ENCODE data around the gene DRC1.

DRC1 gene

GRCh38 chr2:26461601-26462023 is 59.9 kb downstream of the DRC1 start:
- no peak for TF ChIP-seq NFIC (IDR thresholded peaks at IDR 0.05)
- TF ChIP-seq ZBTB7A (IDR thresholded peaks at IDR 0.05; ENCODE audit: low read depth), result no peak
- TF ChIP-seq CEBPB (IDR thresholded peaks at IDR 0.05), result no peak
- TF ChIP-seq REST (IDR thresholded peaks at IDR 0.05; ENCODE audit: low read depth), result no peak
- TF ChIP-seq USF1 (IDR thresholded peaks at IDR 0.05), result no peak
- TF ChIP-seq TEAD4 (IDR thresholded peaks at IDR 0.05), result no peak
- no peak for TF ChIP-seq EGR1 (IDR thresholded peaks at IDR 0.05)
- no peak for TF ChIP-seq CREB1 (IDR thresholded peaks at IDR 0.05; ENCODE audit: low read depth)
- TF ChIP-seq FOXM1 (IDR thresholded peaks at IDR 0.05; ENCODE audit: borderline replicate concordance, low read depth), result no peak
- TF ChIP-seq TAF1 (IDR thresholded peaks at IDR 0.05; ENCODE audit: low read depth), result no peak
- no peak for TF ChIP-seq YY1 (IDR thresholded peaks at IDR 0.05; ENCODE audit: low read depth)
- no peak for TF ChIP-seq TCF12 (IDR thresholded peaks at IDR 0.05; ENCODE audit: low read depth)
- TF ChIP-seq RAD21 (IDR thresholded peaks at IDR 0.05; ENCODE audit: low read depth), result no peak
- TF ChIP-seq EP300 (IDR thresholded peaks at IDR 0.05; ENCODE audit: borderline replicate concordance), result no peak
- no peak for TF ChIP-seq MAX (IDR thresholded peaks at IDR 0.05)

GRCh38 chr2:26462100-26462499 is 60.4 kb downstream of the DRC1 start:
- TF ChIP-seq CEBPB (IDR thresholded peaks at IDR 0.05), result no peak
- TF ChIP-seq ZBTB7A (IDR thresholded peaks at IDR 0.05; ENCODE audit: low read depth), result no peak
- no peak for TF ChIP-seq REST (IDR thresholded peaks at IDR 0.05; ENCODE audit: low read depth)
- no peak for TF ChIP-seq MAX (IDR thresholded peaks at IDR 0.05)
- no peak for TF ChIP-seq USF1 (IDR thresholded peaks at IDR 0.05)
- no peak for TF ChIP-seq YY1 (IDR thresholded peaks at IDR 0.05; ENCODE audit: low read depth)
- no peak for TF ChIP-seq RAD21 (IDR thresholded peaks at IDR 0.05; ENCODE audit: low read depth)

GRCh38 chr2:26462511-26463243 is 61.0 kb downstream of the DRC1 start:
- TF ChIP-seq CREB1 (IDR thresholded peaks at IDR 0.05; ENCODE audit: low read depth) (no peak), CEBPB (IDR thresholded peaks at IDR 0.05) (no peak), MAX (IDR thresholded peaks at IDR 0.05) (0 out of 2 replicates have a peak, but pooled peaks have one; percentile 33), YY1 (IDR thresholded peaks at IDR 0.05; ENCODE audit: low read depth) (0 out of 2 replicates have a peak, but pooled peaks have one; percentile 13), USF1 (IDR thresholded peaks at IDR 0.05) (peak; percentile 23; the same call in 1 of the 2 replicates), TEAD4 (IDR thresholded peaks at IDR 0.05) (peak; percentile 69), RAD21 (IDR thresholded peaks at IDR 0.05; ENCODE audit: low read depth) (peak; percentile 66; the same call in 1 of the 2 replicates), TAF1 (IDR thresholded peaks at IDR 0.05; ENCODE audit: low read depth) (no peak), TCF12 (IDR thresholded peaks at IDR 0.05; ENCODE audit: low read depth) (peak; percentile 46; the same call in 1 of the 2 replicates), NFIC (IDR thresholded peaks at IDR 0.05) (peak; percentile 46), EP300 (IDR thresholded peaks at IDR 0.05; ENCODE audit: borderline replicate concordance) (peak; percentile 37; the same call in 1 of the 2 replicates)

GRCh38 chr2:26463244-26464192 is 61.8 kb downstream of the DRC1 start:
- TF ChIP-seq TEAD4 (IDR thresholded peaks at IDR 0.05), result peak; percentile 75
- no peak for TF ChIP-seq TAF1 (IDR thresholded peaks at IDR 0.05; ENCODE audit: low read depth)
